GOT3 (cell line): ENCODE data around the gene PRR30.

ENCODE experiments used
- DNase-seq: peaks from one replicate; lab custom pipeline; 2025; ENCODE audit warnings: mixed read lengths; lab: John Stamatoyannopoulos, UW

Gene PRR30

DNA sequence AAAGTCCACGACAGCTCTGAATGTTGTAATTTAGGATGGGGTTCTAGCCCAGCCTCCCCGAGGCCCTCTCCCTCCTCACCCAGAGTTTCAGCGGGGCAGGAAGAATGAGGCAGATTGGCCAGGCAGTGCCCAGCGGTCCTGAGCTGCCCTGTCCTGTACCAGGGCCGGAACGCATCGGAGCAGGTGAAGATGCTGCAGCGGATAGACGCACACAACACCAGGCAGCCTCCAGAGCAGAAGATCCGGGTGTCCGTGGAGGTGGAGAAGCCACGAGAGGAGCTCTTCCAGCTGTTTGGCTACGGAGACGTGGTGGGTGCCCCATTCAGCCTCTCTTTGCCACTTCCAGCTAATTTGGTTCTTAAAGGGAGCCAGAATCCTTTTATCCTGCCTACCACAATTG lies 41.9 kb downstream of the PRR30 start:
- DNase-seq = no peak

- no peak for DNase-seq
These were observed 42.4 kb downstream of the PRR30 start for GRCh38 chr2:27096748-27097297.

DNA sequence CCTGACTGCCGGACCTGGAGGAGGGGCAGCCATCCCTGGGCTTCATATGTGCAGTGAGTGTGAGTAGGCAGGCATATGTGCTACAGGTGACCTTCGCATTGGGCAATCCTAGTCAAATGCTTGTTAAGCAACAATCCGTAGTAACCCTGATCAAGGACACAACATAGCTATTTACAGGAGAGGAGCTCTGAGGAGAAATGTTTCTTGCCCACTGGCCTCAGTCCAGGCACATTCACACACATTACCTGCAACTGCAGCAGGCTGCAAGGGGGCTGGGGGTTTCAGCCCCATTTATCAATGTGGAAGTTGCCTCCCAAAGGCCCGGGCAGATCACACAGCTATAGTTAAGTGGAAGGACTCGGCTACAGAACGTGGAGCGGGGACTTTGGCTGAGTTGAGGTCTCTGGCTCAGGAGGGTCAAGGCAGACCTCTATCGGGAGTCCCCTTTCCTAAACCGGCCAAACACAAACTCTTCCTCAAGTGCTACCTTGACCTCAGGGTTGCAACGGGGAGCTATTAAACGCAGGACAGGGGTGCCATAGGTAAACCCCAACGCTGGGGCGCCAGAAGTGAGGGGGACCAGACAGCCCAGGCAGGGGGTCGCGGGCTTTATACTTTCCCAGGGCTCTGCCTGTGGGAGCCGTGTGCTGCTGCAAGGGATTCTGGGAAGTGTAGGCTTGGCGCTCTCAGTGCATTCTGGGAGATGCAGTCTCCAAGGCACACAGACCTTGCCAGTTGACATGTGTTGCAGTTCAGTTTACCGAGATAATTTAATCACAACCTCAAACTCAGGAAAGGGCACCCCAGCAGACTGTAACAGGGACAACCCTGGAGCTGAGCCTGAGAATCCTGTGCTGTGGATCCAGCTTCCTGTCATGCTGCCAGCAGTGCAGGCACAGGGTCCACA lies 43.2 kb downstream of the PRR30 start:
- no peak for DNase-seq

GRCh38 chr2:27095427-27095744 lies 43.8 kb downstream of the PRR30 start:
- DNase-seq = no peak

GRCh38 chr2:27094353-27094984 lies 44.7 kb downstream of the PRR30 start:
- no peak for DNase-seq

DNA sequence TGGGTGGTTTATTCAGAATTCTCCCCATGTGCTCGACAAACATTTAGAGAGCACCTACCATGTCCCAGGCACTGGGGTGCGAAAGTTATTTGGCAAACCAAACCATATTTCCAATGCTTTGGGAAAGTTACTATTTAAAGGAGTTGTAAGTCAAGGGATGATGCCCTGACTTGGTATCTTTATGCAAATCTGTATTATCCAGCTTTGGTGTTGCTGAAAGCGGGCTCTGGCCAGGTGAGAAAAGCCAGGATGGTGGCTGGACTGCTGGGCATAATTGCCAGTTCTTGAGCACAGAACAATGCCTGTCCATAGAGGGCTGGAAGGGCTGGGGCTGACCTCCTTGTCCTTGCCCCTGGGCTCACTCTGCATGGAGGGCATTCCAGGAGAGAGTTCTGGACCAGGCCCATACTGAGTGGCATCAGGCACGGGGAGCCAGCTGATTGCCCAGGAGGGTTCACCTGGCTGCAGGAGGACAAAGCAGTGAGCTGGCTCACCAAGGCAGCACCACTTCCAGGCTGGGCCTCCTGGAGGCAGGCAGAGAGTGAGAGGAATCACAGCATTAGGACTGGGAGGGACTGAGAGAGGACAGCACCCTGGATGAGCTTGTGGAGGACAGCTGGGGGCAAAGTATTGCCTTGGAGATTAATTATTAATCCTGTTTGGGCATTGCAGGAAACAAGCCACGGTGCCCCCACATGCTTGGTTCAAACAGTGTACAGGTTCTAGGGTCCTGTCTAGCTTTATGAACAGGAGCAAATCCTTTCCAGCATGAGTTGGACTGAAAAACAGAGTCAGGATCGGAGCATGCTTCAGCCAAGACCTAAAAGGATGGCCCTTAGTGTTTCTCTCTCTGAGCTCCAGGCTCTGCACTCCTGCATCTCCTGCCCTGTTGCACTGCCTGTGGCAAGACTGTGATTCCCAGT lies 45.5 kb downstream of the PRR30 start:
- DNase-seq = no peak

DNA sequence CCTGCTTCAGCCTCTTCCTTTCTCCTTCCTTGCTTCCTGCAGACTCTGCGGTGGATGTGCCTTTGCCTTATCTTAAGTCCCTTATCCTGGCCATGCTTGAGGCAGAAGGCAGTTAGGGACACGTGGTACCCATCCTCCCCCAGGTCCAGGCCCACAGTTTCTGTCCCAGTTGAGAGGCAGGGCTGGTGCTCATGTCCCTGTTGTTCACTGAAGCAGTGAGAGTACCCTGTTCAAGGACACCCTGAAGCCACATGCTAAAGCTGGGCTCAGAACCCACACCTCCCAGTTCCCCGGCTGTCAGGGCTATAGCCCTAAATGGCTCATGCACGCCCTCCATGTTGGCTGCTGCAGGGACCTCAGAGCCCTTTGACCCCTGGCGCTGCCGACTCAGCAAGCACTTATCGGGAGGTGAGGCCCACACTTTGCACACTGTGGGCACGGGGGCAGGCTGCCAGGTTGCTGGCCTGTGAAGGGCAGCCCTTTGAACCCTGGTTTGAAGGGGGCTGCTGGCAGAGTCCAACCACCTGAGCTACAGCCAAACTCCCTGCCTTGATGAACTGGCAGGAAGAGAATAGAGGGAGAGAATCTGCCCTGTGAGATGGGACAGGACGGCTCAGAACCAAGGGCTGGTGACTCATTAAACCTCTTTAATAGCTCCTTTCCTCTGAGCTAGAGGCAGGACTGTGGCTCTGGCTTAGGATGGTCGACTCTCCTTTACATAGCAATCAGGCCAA lies 46.3 kb downstream of the PRR30 start:
- no peak for DNase-seq

- DNase-seq = no peak
These were observed 47.2 kb downstream of the PRR30 start for GRCh38 chr2:27091746-27092695.

DNA sequence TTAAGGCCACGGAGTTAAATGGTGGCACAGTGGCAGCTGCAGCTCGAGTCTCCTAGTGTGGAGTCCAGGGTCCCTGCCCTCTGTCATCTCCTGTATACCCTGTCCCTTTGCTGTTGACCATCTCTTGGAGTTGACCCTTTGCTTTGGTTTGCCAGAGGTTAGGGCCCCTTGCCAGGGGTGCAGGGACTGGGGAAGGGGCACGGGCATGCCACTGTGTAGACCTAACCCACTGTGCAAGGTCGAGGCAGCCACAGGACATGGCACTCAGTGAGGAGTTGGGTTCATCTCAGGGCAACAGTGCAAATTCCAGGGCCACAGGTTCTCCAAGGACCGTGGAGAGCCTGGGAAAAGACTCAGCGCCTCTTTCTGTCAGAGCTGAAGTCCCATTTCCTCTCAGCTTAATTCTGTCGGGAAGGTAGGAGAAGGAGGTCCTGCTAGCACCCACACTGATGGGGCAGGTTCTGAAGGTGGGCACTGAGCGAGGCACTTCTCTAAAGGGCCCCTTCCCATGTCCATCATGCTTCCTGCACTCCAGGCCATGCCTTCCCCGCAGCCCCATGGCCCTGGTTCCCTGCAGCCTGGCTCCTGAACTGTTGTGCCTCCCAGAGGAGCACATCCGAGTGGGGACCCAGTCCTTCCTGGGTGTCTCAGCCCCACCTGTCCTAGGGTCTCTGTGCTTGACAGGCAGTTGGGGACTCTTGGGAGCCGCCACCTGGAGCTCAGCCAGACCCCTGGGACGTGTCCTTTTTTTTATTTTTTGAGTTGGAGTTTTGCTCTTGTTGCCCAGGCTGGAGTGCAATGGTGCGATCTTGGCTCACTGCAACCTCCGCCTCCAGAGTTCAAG lies 49.9 kb downstream of the PRR30 start:
- no peak for DNase-seq

GRCh38 chr2:27088634-27089033 lies 50.6 kb downstream of the PRR30 start:
- no peak for DNase-seq

GRCh38 chr2:27087823-27088410 lies 51.3 kb downstream of the PRR30 start:
- no peak for DNase-seq
